Activated CD8-positive, alpha-beta memory T cell treated with anti-CD3 and anti-CD28 coated beads for 24 hours (primary cell): ENCODE results near the gene SHISAL1.
"Not testable (repeated sequence)": the region's sequence is repeated elsewhere in the genome, so short reads cannot be mapped to it uniquely, and the experiment has no call there.

Experiments
- DNase-seq: peaks from one replicate; pipeline ENCODE4 v3.0.0-alpha.2; 2020

SHISAL1 gene

DNA sequence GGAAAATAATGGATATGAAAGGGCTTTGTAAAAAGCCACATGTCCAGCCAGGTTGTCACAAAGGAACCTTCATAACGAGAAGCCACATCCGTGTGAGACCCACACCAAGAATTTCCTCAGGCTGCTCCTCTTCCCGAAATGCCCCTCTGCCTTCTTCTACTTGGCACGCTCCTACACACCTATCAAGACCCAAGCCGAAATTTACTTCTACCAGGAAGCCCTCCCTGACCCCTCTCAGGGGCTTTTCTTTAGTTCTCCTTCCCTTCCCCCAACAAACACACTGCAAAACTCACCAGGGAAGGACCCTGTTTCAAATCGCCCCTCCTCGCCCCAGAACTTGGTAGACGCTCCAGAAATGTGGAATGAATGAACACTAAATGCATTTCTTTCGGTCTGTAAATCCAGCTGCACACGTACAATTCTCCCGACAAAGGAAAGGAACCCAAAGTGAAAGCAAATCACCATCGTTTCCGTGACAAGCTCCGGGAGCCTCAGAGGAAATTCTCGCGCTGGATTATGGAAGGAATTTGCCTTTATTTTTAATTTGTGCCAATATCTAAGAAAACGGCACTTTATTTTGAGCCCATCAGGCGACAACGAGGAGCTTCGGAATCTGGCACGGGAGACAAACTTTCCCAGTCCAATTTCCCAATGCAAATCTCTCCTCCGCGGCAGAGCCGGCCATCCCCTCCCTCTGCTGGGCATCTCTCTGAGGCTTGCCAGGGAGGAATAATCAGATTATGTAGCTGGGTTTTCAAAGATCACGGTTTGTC lies 13.2 kb upstream of the SHISAL1 start:
- no peak for DNase-seq

DNA sequence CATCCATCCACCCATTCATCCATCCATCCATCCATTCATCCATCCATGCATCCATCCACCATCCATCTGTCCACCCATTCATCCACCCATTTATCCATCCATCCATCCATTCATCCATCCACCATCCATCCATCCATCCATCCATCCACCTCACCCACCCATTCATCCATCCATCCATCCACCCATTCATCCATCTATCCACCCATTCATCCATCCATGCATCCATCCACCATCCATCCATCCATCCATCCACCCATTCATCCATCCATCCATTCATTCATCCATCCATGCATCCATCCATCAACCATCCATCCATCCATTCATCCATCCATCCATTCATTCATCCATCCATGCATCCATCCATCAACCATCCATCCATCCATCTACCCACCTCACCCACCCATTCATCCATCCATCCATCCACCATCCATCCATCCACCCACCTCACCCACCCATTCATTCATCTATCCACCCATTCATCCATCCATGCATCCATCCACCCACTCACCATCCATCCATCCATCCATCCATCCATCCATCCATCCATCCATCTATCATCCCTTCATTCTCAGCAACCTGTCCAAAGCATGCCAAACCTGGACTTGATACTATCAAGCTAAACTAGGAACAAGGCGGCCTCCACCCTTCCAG lies 10.5 kb upstream of the SHISAL1 start:
- not testable (repeated sequence) for DNase-seq

GRCh38 chr22:44319685-44320084 lies 6.9 kb upstream of the SHISAL1 start:
- no peak for DNase-seq

DNA sequence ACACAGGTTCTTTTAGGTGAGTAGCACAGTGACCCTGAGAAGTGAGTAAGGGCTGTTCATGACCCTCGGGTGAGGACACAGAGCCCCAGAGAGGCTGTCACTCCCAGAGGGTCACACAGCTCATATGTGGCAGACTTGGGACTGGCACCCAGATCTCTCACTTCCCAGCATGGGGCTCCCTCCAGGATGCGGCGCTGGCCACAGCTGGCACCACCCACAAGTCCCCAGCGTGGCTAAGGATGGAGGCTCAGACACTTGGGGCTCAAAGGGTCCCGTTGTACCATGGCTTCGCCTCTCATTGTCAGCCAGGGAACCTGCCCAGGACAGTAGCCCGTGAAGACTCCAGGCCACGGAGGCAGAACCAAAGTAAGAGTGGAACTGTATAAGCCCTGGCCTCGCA lies 6.0 kb upstream of the SHISAL1 start:
- no peak for DNase-seq

DNA sequence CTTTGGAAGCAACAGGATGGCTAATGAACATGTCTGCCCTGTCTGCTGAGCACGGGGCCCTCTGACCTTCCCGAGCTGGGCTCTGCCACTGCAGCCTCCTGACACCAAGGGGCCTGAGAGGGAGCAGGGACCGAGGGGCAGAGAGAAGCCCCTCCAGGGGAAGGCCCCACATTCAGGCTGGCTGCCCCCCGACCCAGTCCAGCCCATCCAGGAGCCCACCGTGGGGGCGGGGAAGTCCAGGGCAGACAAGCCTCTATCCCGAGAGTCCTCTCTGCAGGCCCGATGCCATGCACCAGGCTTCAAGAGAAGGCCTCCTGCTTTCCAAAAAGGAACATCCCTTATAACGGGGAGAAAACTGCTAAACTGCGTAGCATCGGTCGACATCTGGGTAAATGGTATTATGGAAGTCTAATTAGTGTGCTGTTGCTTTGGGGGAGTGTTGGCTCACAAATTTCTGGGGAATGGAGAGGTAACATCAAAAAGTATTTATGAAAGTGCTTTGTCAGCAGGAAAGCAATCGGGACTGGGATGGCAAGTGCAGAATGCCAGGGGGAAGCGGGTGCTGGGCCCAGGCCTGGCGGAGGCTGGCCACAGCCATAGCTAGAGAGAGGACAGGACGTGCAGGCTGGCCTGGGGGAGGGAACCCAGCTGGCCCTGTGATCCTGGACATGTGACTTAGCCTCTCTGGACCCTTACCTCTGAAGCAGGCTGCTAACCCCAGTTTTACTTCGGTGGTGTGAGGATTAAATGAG lies 5.3 kb upstream of the SHISAL1 start:
- no peak for DNase-seq

DNA sequence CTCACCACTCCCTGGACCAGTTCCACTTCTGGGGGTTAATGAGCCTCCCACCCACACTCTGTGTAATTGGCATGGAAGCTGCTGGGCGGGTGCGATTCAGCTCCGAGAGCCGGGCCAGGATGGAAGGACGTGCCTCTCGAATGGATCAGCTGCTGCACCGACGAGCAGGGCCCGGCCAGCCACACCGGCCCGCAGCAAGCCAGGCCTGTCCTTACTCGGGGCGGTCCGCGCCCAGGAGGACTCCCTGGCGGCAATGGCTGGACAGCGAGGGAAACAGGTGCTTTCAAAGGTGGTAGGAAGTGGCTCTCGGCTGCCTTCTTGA lies 4.3 kb upstream of the SHISAL1 start:
- no peak for DNase-seq

GRCh38 chr22:44316393-44317122 lies 3.8 kb upstream of the SHISAL1 start:
- no peak for DNase-seq

DNA sequence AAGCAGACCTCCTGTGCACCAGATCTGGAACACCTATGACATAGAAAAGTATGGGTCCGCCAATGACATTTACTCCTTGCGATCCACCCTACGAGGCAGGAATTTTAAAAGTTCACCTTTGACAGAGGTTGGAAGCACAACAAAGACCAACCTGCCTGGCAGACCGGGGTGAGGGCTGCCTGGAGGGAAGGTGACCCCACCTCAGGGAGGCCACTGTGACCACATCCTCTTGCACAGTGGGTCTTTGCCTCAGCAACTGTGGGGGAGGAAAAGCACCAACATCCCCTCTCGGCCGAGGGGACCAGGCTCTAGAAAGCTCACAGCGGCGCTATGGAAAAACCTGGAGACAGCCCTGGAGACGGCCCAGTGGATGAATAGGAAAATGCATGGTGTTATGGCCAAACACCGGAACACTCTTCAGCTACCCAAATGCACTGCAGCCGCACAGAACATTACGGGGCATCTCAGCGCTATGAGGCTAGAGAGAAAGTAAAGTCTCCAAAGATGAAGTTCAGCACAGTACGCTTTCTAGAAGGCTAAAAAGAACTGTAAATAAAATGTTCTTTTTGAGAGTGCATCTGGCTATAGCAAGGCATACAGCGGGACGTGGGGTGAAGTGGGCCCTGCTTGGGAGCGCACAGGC lies 1.8 kb upstream of the SHISAL1 start:
- DNase-seq = no peak

GRCh38 chr22:44313385-44314006 lies 745 bp upstream of the SHISAL1 start:
- DNase-seq = no peak

- no peak for DNase-seq
Observed at GRCh38 chr22:44311855-44312170, 938 bp downstream of the SHISAL1 start.

DNA sequence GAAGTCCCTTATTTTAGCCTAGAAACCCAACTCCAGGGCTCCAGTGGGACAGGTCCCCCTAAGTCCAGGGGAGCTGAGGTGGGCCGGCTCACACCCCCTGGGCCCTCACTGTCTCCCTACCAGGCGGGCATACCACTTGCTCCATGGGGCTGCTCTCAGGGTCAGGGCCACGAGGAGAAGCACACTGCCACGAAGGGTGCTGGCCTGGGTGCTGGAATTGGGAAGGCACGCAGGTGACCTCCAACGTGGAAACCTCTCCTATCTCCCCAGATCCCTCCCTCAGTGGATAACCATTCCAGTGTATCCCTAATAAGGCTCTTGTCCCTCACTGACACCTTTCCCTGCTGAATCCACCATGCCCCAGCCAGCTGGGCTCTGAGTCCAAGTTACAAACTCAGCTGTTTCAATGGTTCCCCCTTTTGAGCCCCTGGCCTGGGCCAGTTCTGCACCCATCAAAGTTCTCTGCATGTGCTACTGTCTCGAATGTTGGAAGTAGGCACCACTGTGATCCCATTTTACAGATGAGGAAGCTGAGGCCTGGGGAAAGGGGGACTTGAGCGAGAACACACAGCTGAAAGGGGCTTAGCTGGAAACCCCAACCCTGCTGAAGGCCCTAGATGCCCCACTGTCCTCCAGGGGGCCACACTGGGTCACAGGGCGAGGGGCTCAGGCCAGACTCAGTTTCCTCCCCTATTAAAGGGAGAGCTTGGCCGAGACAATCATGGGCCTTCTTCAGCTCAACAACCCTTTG lies 1.5 kb downstream of the SHISAL1 start:
- no peak for DNase-seq

DNA sequence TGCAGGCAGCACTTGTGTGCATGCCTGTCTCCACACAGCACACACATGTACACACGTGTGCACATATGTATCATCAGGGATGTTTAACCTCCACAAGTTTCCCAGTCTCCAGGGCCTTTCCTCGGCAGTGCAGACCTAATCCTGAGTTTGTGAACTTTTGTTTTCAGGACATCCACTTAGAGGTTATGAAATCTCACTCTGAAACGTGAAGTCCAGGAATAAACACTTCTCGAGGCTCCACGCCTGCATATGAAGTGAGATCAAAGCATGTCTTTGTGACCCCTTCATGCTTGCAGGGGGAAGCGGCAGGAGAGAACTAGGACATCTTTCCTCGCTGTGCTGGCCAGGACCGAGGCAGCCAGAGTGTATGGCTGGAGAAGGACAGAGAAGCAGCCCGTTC lies 3.1 kb downstream of the SHISAL1 start:
- DNase-seq = no peak

GRCh38 chr22:44309137-44309536 lies 3.6 kb downstream of the SHISAL1 start:
- no peak for DNase-seq

- DNase-seq = no peak
Observed at GRCh38 chr22:44307509-44308169, 5.1 kb downstream of the SHISAL1 start.

DNA sequence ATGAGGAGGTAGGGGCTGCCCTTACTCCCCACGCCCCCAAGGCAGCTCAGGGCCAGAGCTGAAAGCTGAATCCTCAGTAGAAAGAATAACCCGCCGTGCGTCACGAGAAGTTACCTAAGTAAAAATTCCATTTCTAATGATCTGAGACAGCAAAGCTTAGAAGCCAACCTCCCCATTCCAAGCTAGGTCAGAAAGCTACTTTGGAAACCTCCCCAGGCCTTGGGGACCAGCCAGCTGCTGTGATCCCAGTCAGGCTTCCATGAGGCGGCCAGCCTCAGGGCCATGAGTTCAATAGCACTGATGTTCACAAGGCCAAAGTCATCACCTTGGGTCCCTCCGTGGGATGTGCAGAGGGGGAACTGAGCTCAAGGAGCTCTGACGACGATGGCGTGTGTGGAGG lies 6.9 kb downstream of the SHISAL1 start:
- no peak for DNase-seq

DNA sequence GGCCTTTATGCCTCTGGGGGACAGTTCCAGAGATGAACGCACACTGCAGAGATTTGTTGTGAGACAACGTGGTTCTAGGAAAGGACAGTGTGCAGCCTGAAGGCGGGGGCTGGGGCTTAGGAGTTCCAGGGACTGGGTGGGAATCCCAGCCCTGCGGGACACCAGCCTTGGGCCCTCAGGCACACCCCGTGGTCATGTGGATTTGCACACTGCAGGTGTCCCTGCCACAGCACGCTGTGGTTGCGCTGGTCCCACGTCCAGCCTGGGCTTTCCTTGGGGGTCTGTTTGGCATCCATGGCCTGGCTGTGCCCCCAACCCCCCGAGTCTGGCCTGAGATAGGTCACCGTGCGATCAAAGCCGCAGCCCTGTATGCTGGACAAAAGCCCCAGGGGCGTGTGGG lies 7.3 kb downstream of the SHISAL1 start:
- DNase-seq = no peak

- no peak for DNase-seq
Observed at GRCh38 chr22:44304911-44305310, 7.8 kb downstream of the SHISAL1 start.

DNA sequence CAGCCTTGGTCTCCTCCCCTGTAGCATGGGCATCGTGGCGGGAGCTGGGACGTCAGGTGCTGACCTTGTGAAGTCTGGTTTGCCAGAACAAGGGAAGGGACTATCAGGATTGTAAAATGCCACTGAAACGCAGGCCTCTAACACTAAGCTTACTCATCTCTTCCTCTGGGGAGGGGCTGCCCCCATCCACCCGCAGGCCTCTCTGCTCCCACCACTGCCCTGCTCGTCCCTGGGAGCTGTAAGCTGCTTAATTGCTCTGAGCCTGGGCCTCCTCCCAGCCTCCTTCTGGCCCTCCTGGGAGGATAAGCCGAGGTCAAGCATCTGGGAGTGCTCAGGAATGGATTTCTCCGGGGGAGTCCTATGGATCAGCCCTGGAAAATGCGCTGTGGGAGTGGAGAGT lies 8.4 kb downstream of the SHISAL1 start:
- DNase-seq = no peak

DNA sequence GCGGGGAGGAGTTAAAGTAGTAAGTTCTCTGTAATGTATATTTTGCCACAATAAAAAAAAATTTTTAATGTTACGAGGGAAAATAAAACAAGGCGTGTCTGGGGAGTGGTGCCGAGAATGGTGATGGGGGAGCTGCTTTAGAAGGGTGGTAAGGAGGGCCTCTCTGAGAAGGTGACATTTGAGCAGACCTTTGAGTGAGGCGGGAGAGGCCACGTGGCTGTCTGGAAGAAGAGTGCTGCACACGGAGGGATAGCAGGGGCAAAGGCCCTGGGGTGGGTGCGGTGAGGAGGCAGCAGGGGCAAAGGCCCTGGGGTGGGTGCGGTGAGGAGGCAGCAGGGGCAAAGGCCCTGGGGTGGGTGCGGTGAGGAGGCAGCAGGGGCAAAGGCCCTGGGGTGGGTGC lies 10.4 kb downstream of the SHISAL1 start:
- not testable (repeated sequence) for DNase-seq

DNA sequence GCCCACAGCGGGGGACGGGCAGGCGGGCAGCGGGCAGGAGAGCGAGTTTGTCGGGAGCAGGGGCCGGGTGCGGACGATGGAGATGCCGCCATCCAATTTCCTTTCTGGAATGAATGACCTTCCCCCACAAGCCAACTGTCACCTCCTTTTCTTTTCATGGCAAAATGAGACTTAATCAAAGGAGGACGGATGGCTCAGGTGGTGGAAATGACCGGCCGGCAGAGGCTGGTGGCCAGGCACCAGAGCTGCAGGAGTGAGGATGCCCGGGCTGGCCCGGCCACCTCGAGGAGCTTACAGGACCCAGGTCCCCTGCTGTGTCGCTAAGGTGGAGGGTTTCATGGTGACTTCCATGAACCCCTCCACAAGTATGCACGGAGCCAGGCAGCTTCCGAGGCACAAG lies 11.7 kb downstream of the SHISAL1 start:
- DNase-seq = no peak

DNA sequence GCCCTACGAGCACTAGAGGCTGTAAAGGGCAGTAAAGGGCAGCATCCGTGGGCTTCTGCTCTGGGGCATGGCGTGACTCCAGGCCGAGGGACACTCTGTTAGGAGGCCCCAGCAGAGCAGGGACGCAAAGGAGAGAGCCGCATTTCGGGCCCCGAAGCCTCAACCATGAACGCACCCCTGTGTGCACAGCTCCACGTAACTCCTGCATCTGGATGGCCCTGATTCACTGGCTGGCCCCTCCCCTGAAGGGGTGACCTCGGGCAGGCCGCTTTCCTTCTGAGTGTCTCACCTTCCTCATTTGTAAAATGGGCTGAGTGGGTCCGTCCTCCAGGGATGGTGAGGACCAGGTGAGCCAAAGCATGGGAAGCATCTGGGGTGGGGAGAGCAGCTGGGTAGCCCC lies 13.6 kb downstream of the SHISAL1 start:
- no peak for DNase-seq
